SJSA1 (cell line): Measurements from ENCODE around the gene PEA15. TPM values are rescaled to one million over a fixed set of nuclear protein-coding genes. Genes with fewer than 3 reads are reported as not detected.

Source experiments
- DNase-seq, 2 experiments: peaks; one replicate each; pipeline ENCODE4 v3.0.0-alpha.2; 2015 to 2020; ENCODE audit warnings: low spot score in 2 of 2, low read depth in 1 of 2
- H3K27ac ChIP-seq: fragments of 250-450 bp; sonication (Bioruptor Pico); 2 replicates; pipeline ENCODE4 v1.5.1; 2020; ENCODE audit warnings: mild to moderate bottlenecking, moderate library complexity
- H3K27me3 ChIP-seq: fragments of 250-450 bp; sonication (Bioruptor Pico); replicated peaks from 2 replicates; pipeline ENCODE4 v1.5.1; 2020; ENCODE audit warnings: mild to moderate bottlenecking, moderate library complexity
- H3K36me3 ChIP-seq: fragments of 250-450 bp; sonication (Bioruptor Pico); 2 replicates; pipeline ENCODE4 v1.5.1; 2020; ENCODE audit warnings: mild to moderate bottlenecking
- H3K4me1 ChIP-seq: fragments of 250-450 bp; sonication (Bioruptor Pico); replicated peaks from 2 replicates; pipeline ENCODE4 v1.6.1; 2021; ENCODE audit warnings: mild to moderate bottlenecking
- H3K4me3 ChIP-seq: fragments of 250-450 bp; sonication (Bioruptor Pico); 2 replicates; pipeline ENCODE4 v1.5.1; 2020; ENCODE audit warnings: mild to moderate bottlenecking
- H3K9me3 ChIP-seq: fragments of 250-450 bp; sonication (Bioruptor Pico); replicated peaks from 2 replicates; pipeline ENCODE4 v1.5.1; 2020; ENCODE audit warnings: mild to moderate bottlenecking
- total RNA-seq: library from RNA; depleted of rRNA; stranded (reverse); fragments of >200 nt; shearing (Covaris generic); gene quantifications from 2 replicates; pipeline ENCODE4 v1.2.3, GENCODE V29; 2014

Gene PEA15
- total RNA-seq, 1 experiment from 2014 or later: 321 TPM

GRCh38 chr1:160168016-160168415 lies 37.2 kb upstream of the PEA15 start:
- H3K36me3 ChIP-seq: no peaks in the 10 kb centered on the region
- no peaks in the 10 kb centered on the region for H3K9me3 ChIP-seq
- H3K27ac ChIP-seq: no peak overlapping the region
- no peak overlapping the region for H3K4me3 ChIP-seq
- H3K4me1 ChIP-seq: peaks cover 8% of the 10 kb centered on the region
- H3K27me3 ChIP-seq: no peaks in the 10 kb centered on the region
- no peak for DNase-seq

- H3K27me3 ChIP-seq: no peaks in the 10 kb centered on the region
- H3K9me3 ChIP-seq: no peaks in the 10 kb centered on the region
- peaks cover 8% of the 10 kb centered on the region for H3K4me1 ChIP-seq
- H3K36me3 ChIP-seq: no peaks in the 10 kb centered on the region
- H3K4me3 ChIP-seq: no peak overlapping the region
- no peak overlapping the region for H3K27ac ChIP-seq
- no peak for DNase-seq
These were observed 36.4 kb upstream of the PEA15 start for GRCh38 chr1:160168609-160169369.

- Histone ChIP-seq H3K4me3 (no peak overlapping the region), H3K9me3 (no peaks in the 10 kb centered on the region), H3K4me1 (peaks cover 8% of the 10 kb centered on the region), H3K27ac (no peak overlapping the region), H3K27me3 (no peaks in the 10 kb centered on the region), H3K36me3 (no peaks in the 10 kb centered on the region)
- DNase-seq: no peak
These were observed 35.4 kb upstream of the PEA15 start for GRCh38 chr1:160169553-160170399.

DNA sequence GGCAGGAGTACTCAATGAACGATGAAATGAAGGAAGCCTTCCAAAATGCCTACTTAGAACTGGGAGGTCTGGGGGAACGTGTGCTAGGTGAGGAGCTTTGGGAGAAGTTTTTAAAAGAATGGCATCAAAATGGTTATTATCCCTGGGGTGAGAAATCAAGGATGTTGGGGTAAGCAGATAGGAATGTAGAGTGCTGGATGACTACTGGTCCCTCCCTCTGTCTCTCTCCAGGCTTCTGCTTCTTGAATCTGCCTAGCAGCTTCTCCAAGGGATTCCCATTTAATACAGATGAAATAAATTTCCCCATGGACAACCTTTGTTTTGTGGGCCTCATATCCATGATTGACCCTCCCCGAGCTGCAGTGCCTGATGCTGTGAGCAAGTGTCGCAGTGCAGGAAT lies 33.8 kb upstream of the PEA15 start:
- H3K36me3 ChIP-seq: no peaks in the 10 kb centered on the region
- DNase-seq: no peak
- no peaks in the 10 kb centered on the region for H3K27me3 ChIP-seq
- no peak overlapping the region for H3K4me3 ChIP-seq
- no peak overlapping the region for H3K27ac ChIP-seq
- H3K4me1 ChIP-seq: peaks cover 8% of the 10 kb centered on the region
- H3K9me3 ChIP-seq: no peaks in the 10 kb centered on the region

DNA sequence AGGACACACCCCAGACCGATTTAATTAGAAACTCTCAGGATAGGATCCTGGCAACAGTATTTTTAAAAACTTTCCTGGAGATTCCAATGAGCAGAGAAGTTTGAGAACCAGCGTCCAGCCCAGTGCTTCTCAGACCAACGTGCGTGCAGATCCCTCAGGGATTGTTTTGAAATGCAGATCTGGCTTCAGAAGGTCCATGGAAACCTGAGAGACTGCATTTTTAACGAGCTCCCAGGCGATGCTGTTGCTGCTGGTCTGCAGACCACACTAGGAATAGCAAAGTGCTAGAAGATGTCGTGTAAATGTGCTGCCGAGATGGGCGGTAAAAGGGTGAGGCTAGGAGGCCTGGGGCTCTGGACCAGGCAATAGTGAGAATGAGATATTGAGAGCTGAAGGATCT lies 33.2 kb upstream of the PEA15 start:
- Histone ChIP-seq H3K36me3 (no peaks in the 10 kb centered on the region), H3K9me3 (no peaks in the 10 kb centered on the region), H3K4me1 (peaks cover 8% of the 10 kb centered on the region), H3K27ac (no peak overlapping the region), H3K27me3 (no peaks in the 10 kb centered on the region), H3K4me3 (no peak overlapping the region)
- no peak for DNase-seq

DNA sequence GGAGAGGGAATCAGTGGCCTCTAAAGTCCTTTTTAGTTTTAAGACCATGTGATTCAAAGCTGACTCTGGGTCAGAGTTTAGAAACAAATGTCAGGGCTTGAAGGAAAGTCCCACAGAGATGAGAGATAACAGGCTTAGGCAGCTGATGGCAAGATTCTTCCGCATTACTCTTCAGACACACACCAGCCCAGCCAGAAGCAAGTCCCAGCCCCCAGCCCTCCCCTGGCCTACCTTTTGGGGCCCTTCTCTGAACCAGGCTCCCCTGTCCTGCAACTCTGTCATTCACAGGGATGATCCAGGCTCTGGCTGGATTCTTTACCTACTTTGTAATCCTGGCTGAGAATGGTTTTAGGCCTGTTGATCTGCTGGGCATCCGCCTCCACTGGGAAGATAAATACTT lies 28.0 kb upstream of the PEA15 start:
- Histone ChIP-seq H3K4me1 (peaks cover 10% of the 10 kb centered on the region), H3K36me3 (no peaks in the 10 kb centered on the region), H3K27ac (no peak overlapping the region), H3K4me3 (no peak overlapping the region), H3K27me3 (no peaks in the 10 kb centered on the region), H3K9me3 (no peaks in the 10 kb centered on the region)
- no peak for DNase-seq

DNA sequence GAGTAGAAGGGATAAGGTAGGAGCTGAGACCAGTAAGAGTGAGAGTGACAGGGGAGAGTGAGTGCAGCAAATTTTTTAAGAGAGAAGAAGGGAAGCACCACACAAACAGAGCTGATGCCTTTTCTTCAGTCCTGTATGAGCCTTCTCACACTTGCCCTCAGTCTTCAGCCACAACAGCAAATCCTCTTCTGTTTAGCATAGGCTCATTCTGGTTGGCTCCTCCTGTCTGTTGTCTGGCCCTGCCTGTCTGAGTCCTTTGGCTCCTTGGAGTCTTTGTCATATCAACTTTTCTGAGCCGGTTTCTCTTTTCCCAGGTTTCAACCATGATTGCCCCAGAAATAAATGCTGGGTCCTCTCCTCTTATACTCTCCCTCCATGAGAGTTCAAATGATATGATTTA lies 27.5 kb upstream of the PEA15 start:
- no peak overlapping the region for H3K27ac ChIP-seq
- no peak for DNase-seq
- no peak overlapping the region for H3K4me3 ChIP-seq

GRCh38 chr1:160178731-160179130 lies 26.5 kb upstream of the PEA15 start:
- Histone ChIP-seq H3K4me3 (no peak overlapping the region), H3K27ac (no peak overlapping the region), H3K27me3 (no peaks in the 10 kb centered on the region), H3K9me3 (no peaks in the 10 kb centered on the region), H3K36me3 (no peaks in the 10 kb centered on the region), H3K4me1 (peaks cover 20% of the 10 kb centered on the region)
- DNase-seq: no peak

More for the DNA sequence above, 27.5 kb upstream of the PEA15 start:
- H3K36me3 ChIP-seq: no peaks in the 10 kb centered on the region
- H3K4me1 ChIP-seq: peaks cover 10% of the 10 kb centered on the region
- no peaks in the 10 kb centered on the region for H3K27me3 ChIP-seq
- no peaks in the 10 kb centered on the region for H3K9me3 ChIP-seq

GRCh38 chr1:160179336-160179735 lies 25.8 kb upstream of the PEA15 start:
- no peaks in the 10 kb centered on the region for H3K9me3 ChIP-seq
- H3K4me1 ChIP-seq: peaks cover 20% of the 10 kb centered on the region
- no peak overlapping the region for H3K27ac ChIP-seq
- no peak for DNase-seq
- H3K4me3 ChIP-seq: no peak overlapping the region
- H3K36me3 ChIP-seq: no peaks in the 10 kb centered on the region
- H3K27me3 ChIP-seq: no peaks in the 10 kb centered on the region

DNA sequence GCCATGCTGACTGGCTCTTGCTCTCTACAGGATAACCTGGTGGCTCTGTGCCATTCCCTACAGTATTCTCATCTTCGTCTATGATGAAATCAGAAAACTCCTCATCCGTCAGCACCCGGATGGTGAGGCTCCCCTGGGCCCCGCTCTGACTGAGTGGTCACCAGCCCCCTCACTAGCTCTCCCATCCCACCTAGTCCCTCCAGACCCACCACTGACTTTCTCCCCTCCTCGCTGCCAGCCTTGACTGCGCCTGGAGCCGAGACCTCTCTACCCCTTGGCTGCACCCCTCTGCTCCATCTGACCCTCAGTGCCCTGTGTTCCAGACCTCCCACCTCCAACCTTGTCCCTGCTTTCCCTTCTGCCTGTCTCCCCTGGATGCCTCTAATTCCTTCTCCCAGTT lies 18.9 kb upstream of the PEA15 start:
- DNase-seq: no peak
- Histone ChIP-seq H3K4me1 (peaks cover 26% of the 10 kb centered on the region), H3K36me3 (no peaks in the 10 kb centered on the region)

GRCh38 chr1:160186729-160187128 lies 18.5 kb upstream of the PEA15 start:
- peaks cover 21% of the 10 kb centered on the region for H3K4me1 ChIP-seq

More for the DNA sequence above, 18.9 kb upstream of the PEA15 start:
- Histone ChIP-seq H3K27ac (no peak overlapping the region), H3K9me3 (no peaks in the 10 kb centered on the region), H3K27me3 (no peaks in the 10 kb centered on the region), H3K4me3 (no peak overlapping the region)

GRCh38 chr1:160187407-160187806 lies 17.8 kb upstream of the PEA15 start:
- Histone ChIP-seq H3K4me1 (peaks cover 24% of the 10 kb centered on the region), H3K36me3 (no peaks in the 10 kb centered on the region), H3K27me3 (no peaks in the 10 kb centered on the region), H3K9me3 (no peaks in the 10 kb centered on the region), H3K4me3 (no peak overlapping the region), H3K27ac (no peak overlapping the region)
- no peak for DNase-seq

More at GRCh38 chr1:160186729-160187128, 18.5 kb upstream of the PEA15 start:
- H3K9me3 ChIP-seq: no peaks in the 10 kb centered on the region
- DNase-seq: no peak
- no peak overlapping the region for H3K27ac ChIP-seq
- no peaks in the 10 kb centered on the region for H3K27me3 ChIP-seq
- H3K4me3 ChIP-seq: no peak overlapping the region
- no peaks in the 10 kb centered on the region for H3K36me3 ChIP-seq

- no peak overlapping the region for H3K27ac ChIP-seq
- H3K4me3 ChIP-seq: no peak overlapping the region
- no peak for DNase-seq
- peaks cover 24% of the 10 kb centered on the region for H3K4me1 ChIP-seq
- H3K36me3 ChIP-seq: no peaks in the 10 kb centered on the region
- H3K9me3 ChIP-seq: no peaks in the 10 kb centered on the region
- no peaks in the 10 kb centered on the region for H3K27me3 ChIP-seq
These were observed 16.8 kb upstream of the PEA15 start for GRCh38 chr1:160188341-160188740.
